Measurements from ENCODE around the gene PRDM16.

GRCh38 chr1:3279182-3279470 lies 210.1 kb downstream of the PRDM16 start:
- no peak for TF ChIP-seq CTCF (IDR thresholded peaks at IDR 0.05)
- no peak for TF ChIP-seq POLR2A (IDR thresholded peaks at IDR 0.05)

Measured in thyroid gland (tissue), 4 donors.